Keratinocyte (primary cell): Measurements from ENCODE around the gene PEPD. TPM values are rescaled to one million over a fixed set of nuclear protein-coding genes. Genes with fewer than 3 reads are reported as not detected.

Experiments used
- DNase-seq: peaks from one replicate; pipeline ENCODE4 v3.0.0-alpha.2; 2011; ENCODE audit warnings: low read depth, missing footprints, low spot score
- FAIRE-seq: peaks from 2 replicates; lab custom pipeline; 2011; peaks lifted over from hg19 to GRCh38; lab: Jason Lieb, UNC
- H2AFZ ChIP-seq: 2 replicates; pipeline ENCODE4 v1.6.0; 2012; ENCODE audit warnings: low read length, control low read depth, inconsistent platforms; ENCODE audit not compliant: control insufficient read depth
- H3K27ac ChIP-seq: 2 replicates; pipeline ENCODE4 v1.5.1; 2011; ENCODE audit warnings: low read length; ENCODE audit not compliant: control insufficient read depth, insufficient read depth
- H3K27me3 ChIP-seq: 3 replicates; pipeline ENCODE4 v1.6.0; 2011; ENCODE audit warnings: low read length; ENCODE audit not compliant: control insufficient read depth, insufficient read depth; ENCODE audit errors: extremely low read depth
- H3K36me3 ChIP-seq, 2 experiments: 2 replicates in 1 of 2; 3 replicates in 1 of 2; pipeline ENCODE4 v1.5.1; 2011; ENCODE audit warnings: low read length in 2 of 2, mild to moderate bottlenecking in 1 of 2; ENCODE audit not compliant: control insufficient read depth in 2 of 2, insufficient read depth in 2 of 2; ENCODE audit errors: extremely low read depth in 1 of 2
- H3K4me1 ChIP-seq: 3 replicates; pipeline ENCODE4 v1.5.1; 2011; ENCODE audit warnings: low read length; ENCODE audit not compliant: control insufficient read depth, insufficient read depth; ENCODE audit errors: extremely low read depth
- H3K4me2 ChIP-seq: 3 replicates; pipeline ENCODE4 v1.6.0; 2011; ENCODE audit warnings: low read depth, low read length; ENCODE audit not compliant: control insufficient read depth, insufficient read depth; ENCODE audit errors: extremely low read depth
- H3K4me3 ChIP-seq, 3 experiments: fragments of 200-600 bp in 1 of 3; sonication (generic) in 1 of 3; 2 replicates in 2 of 3; 3 replicates in 1 of 3; pipeline ENCODE4 v1.5.1; 2011 to 2016; ENCODE audit warnings: low read length in 3 of 3, mild to moderate bottlenecking in 3 of 3, control low read depth in 2 of 3, inconsistent platforms in 1 of 3, low read depth in 1 of 3, mixed read lengths in 1 of 3, mixed run types in 1 of 3, moderate library complexity in 1 of 3; ENCODE audit not compliant: control insufficient read depth in 2 of 3, insufficient read depth in 2 of 3; ENCODE audit errors: extremely low read depth in 1 of 3
- H3K79me2 ChIP-seq: 2 replicates; pipeline ENCODE4 v1.6.0; 2012; ENCODE audit warnings: low read length; ENCODE audit not compliant: control insufficient read depth, insufficient read depth
- H3K9ac ChIP-seq: 3 replicates; pipeline ENCODE4 v1.6.0; 2011; ENCODE audit warnings: low read length; ENCODE audit not compliant: control insufficient read depth, insufficient read depth; ENCODE audit errors: extremely low read depth
- H3K9me1 ChIP-seq: 3 replicates; pipeline ENCODE4 v1.6.0; 2011; ENCODE audit warnings: low read length; ENCODE audit not compliant: control insufficient read depth, insufficient read depth; ENCODE audit errors: extremely low read depth
- H3K9me3 ChIP-seq: 2 replicates; pipeline ENCODE4 v1.5.1; 2012; ENCODE audit warnings: low read depth, low read length; ENCODE audit not compliant: control insufficient read depth
- H4K20me1 ChIP-seq: 3 replicates; pipeline ENCODE4 v1.6.0; 2011; ENCODE audit warnings: low read length; ENCODE audit not compliant: control insufficient read depth, insufficient read depth; ENCODE audit errors: extremely low read depth
- EZH2 ChIP-seq: IDR thresholded peaks from one replicate; pipeline ENCODE4 v1.6.1; 2012; ENCODE audit warnings: inconsistent platforms, mild to moderate bottlenecking, low read length, moderate library complexity
- dilution Hi-C: fragments of 300-500 bp; cut with MboI; formaldehyde crosslinking; loops from one replicate; pipeline ENCODE4 v1.7.0; 2020; ENCODE audit warnings: low sequenced_read_pairs; ENCODE audit not compliant: extremely low pct_ligation_motif_present
- polyA plus RNA-seq, 5 experiments: library from polyadenylated mRNA; depleted of rRNA in 3 of 5; stranded (reverse) in 3 of 5; stranded (forward) in 1 of 5; unstranded in 1 of 5; fragments of >200 nt; gene quantifications; 1 replicate in 1 of 5; 2 replicates in 3 of 5; 3 replicates in 1 of 5; pipeline versions ENCODE4 v1.2.1 to v1.2.3, GENCODE V29; 2011 to 2012; ENCODE audit warnings: missing spikeins in 2 of 5, low read depth in 1 of 5, low replicate concordance in 1 of 5
- TF ChIP-seq, protein P1 (sequence below), 3 experiments: IDR thresholded peaks in 1 of 3; conservative IDR thresholded peaks in 1 of 3; optimal IDR thresholded peaks in 1 of 3; 2 replicates in 2 of 3; 3 replicates in 1 of 3; pipeline versions ENCODE3 to v1.5.1; 2011; ENCODE audit warnings: low read length in 3 of 3, mild to moderate bottlenecking in 3 of 3, moderate library complexity in 2 of 3, control low read depth in 1 of 3, inconsistent platforms in 1 of 3; ENCODE audit not compliant: insufficient read depth in 2 of 3; ENCODE audit errors: extremely low read depth in 1 of 3

PEPD gene
- polyA plus RNA-seq, 1 donor (not counting 4 experiments of a cell fraction or from before 2014, with no cell fraction given) = 36.9 TPM

DNA sequence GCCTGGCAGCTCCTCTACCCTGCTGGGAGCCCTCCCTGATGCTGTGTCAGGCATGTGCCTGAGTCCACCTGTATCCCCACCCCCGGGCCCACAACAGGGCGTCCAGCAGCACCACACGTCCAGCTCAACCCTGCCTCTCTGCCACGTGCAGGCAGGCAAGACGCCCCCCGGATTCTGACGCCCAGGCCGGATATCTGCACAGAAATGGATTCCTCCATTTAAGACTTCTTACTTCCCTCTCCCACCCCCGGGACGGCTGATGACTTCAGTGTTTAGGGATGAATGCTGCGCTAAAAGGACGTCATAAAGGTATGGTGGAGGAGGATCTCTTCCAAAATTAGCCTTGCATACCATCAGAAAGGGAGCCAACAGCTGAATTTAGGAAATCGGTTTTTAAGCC lies 10.2 kb downstream of the PEPD start:
- DNase-seq = no peak
- H3K9me3 ChIP-seq = no peaks in the 10 kb centered on the region
- no peak for FAIRE-seq
- H3K4me1 ChIP-seq = peaks cover 6% of the 10 kb centered on the region
- TF ChIP-seq, protein P1, sequence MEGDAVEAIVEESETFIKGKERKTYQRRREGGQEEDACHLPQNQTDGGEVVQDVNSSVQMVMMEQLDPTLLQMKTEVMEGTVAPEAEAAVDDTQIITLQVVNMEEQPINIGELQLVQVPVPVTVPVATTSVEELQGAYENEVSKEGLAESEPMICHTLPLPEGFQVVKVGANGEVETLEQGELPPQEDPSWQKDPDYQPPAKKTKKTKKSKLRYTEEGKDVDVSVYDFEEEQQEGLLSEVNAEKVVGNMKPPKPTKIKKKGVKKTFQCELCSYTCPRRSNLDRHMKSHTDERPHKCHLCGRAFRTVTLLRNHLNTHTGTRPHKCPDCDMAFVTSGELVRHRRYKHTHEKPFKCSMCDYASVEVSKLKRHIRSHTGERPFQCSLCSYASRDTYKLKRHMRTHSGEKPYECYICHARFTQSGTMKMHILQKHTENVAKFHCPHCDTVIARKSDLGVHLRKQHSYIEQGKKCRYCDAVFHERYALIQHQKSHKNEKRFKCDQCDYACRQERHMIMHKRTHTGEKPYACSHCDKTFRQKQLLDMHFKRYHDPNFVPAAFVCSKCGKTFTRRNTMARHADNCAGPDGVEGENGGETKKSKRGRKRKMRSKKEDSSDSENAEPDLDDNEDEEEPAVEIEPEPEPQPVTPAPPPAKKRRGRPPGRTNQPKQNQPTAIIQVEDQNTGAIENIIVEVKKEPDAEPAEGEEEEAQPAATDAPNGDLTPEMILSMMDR (optimal IDR thresholded peaks at IDR 0.05 in 1 of 3, IDR thresholded peaks at IDR 0.05 in 1 of 3, conservative IDR thresholded peaks at IDR 0.05 in 1 of 3; ENCODE audit: extremely low read depth in 1 of 3, insufficient read depth in 2 of 3, low read length in 3 of 3) = no peak
- no peak for TF ChIP-seq EZH2
- H3K27ac ChIP-seq = no peak overlapping the region
- H3K27me3 ChIP-seq = no peaks in the 10 kb centered on the region
- peaks cover 0 to 4% of the 10 kb centered on the region in 2 experiments for H3K36me3 ChIP-seq
- peaks cover 3% of the 10 kb centered on the region for H4K20me1 ChIP-seq
- no peak overlapping the region for H2AFZ ChIP-seq
- no peak overlapping the region for H3K9ac ChIP-seq
- H3K79me2 ChIP-seq = no peaks in the 10 kb centered on the region
- no peak overlapping the region for H3K4me2 ChIP-seq
- dilution Hi-C loops = no loop called here
- no peaks in the 10 kb centered on the region for H3K9me1 ChIP-seq
- H3K4me3 ChIP-seq = no peak overlapping the region

DNA sequence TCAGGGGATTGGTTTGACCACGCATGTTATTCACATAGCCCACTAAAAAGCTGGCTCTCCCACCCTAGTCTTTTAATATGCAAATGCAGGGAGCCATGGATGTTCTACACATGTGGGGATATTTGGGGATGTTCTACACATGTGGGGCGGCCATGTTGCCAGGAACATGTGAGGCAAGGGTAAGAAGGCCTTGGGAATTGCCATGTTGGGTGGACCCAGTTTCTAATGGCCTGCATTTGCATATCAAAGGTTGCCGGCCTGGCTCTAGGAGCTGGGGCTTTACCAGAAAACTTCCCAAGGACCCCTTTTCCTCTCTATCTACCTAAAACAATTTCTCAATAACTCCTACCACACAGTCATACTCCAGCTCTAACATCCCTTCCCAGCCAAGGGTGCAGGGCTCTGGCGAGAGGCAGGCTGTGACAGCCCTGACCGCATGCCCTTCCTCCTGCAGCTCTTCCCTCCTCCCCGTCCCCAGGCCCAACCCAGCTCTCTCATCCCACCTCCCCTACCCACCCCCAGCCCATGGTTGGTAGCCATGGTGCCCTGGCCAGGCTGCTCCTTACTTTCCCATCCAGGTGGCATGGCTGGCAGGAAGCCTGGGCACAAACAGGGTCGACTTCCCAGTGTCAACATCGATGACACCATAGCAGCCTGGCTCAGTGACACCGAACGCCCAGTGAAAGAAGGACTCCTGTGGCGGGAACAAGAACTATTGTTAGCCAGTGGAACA lies 11.0 kb downstream of the PEPD start:
- no peak for TF ChIP-seq EZH2
- TF ChIP-seq, protein P1 (optimal IDR thresholded peaks at IDR 0.05 in 1 of 3, IDR thresholded peaks at IDR 0.05 in 1 of 3, conservative IDR thresholded peaks at IDR 0.05 in 1 of 3; ENCODE audit: extremely low read depth in 1 of 3, insufficient read depth in 2 of 3, low read length in 3 of 3) = no peak
- dilution Hi-C loops = no loop called here
- no peak for FAIRE-seq
- no peak overlapping the region for H3K4me2 ChIP-seq
- H3K36me3 ChIP-seq = peaks cover 0 to 4% of the 10 kb centered on the region in 2 experiments
- H4K20me1 ChIP-seq = peaks cover 3% of the 10 kb centered on the region
- no peak for DNase-seq
- H3K9ac ChIP-seq = no peak overlapping the region
- H2AFZ ChIP-seq = no peak overlapping the region
- peaks cover 6% of the 10 kb centered on the region for H3K4me1 ChIP-seq
- H3K9me3 ChIP-seq = no peaks in the 10 kb centered on the region
- no peaks in the 10 kb centered on the region for H3K9me1 ChIP-seq
- no peak overlapping the region for H3K27ac ChIP-seq
- H3K4me3 ChIP-seq = no peak overlapping the region
- no peaks in the 10 kb centered on the region for H3K79me2 ChIP-seq
- H3K27me3 ChIP-seq = no peaks in the 10 kb centered on the region
